GM13976 (cell line): ENCODE results near the gene VPS8.

Source experiments
- DNase-seq: peaks from one replicate; pipeline ENCODE4 v3.0.0; 2012; ENCODE audit warnings: low spot score
- CTCF ChIP-seq: IDR thresholded peaks from 2 replicates; pipeline ENCODE4 v1.5.1; 2012; ENCODE audit warnings: borderline replicate concordance, mild to moderate bottlenecking; ENCODE audit not compliant: insufficient read depth; ENCODE audit errors: extremely low read depth, missing control alignments, control extremely low read depth
- in situ Hi-C: fragments of 300-500 bp; cut with MboI; formaldehyde crosslinking; loops from one replicate; pipeline ENCODE4 v1.12.0; 2022; ENCODE audit warnings: low sequenced_read_pairs, mixed read lengths, inconsistent platforms; ENCODE audit not compliant: unreplicated experiment

Gene VPS8

GRCh38 chr3:184767377-184767776 lies 44.6 kb upstream of the VPS8 start:
- no peak for TF ChIP-seq CTCF
- DNase-seq = no peak
- in situ Hi-C loops = no loop called here

GRCh38 chr3:184769382-184770170 lies 42.4 kb upstream of the VPS8 start:
- no peak for DNase-seq
- in situ Hi-C loops = no loop called here
- TF ChIP-seq CTCF = no peak

- no peak for DNase-seq
- no peak for TF ChIP-seq CTCF
- in situ Hi-C loops = no loop called here
These were observed 41.4 kb upstream of the VPS8 start for GRCh38 chr3:184770541-184770940.

GRCh38 chr3:184771301-184772127 lies 40.5 kb upstream of the VPS8 start:
- in situ Hi-C loops = no loop called here
- no peak for DNase-seq

GRCh38 chr3:184772667-184773272 lies 39.2 kb upstream of the VPS8 start:
- in situ Hi-C loops = no loop called here

More at GRCh38 chr3:184771301-184772127, 40.5 kb upstream of the VPS8 start:
- no peak for TF ChIP-seq CTCF

More at GRCh38 chr3:184772667-184773272, 39.2 kb upstream of the VPS8 start:
- no peak for DNase-seq
- TF ChIP-seq CTCF = no peak
